Renal cortex interstitium (tissue), 11 donors: Measurements from ENCODE around the gene ATXN1. TPM values are rescaled to one million over a fixed set of nuclear protein-coding genes. Genes with fewer than 3 reads are reported as not detected.

Experiments
- DNase-seq, 11 donors: peaks; one replicate each; pipeline ENCODE4 v3.0.0-alpha.2; 2013; ENCODE audit warnings: low read depth in 9 of 11, low spot score in 4 of 11; ENCODE audit errors: extremely low read depth in 1 of 11
- polyA plus RNA-seq, 3 donors: library from polyadenylated mRNA; unstranded; fragments of 120-200 nt; gene quantifications; one replicate each; pipeline ENCODE4 v1.2.1, GENCODE V29; 2013; ENCODE audit not compliant: insufficient read length in 3 of 3

Gene ATXN1
- polyA plus RNA-seq, 3 donors, result 19.3 to 21.9 (median 19.4) TPM

- DNase-seq, result no peak
Measured at GRCh38 chr6:16754274-16754673, 7.0 kb downstream of the ATXN1 start.

DNA sequence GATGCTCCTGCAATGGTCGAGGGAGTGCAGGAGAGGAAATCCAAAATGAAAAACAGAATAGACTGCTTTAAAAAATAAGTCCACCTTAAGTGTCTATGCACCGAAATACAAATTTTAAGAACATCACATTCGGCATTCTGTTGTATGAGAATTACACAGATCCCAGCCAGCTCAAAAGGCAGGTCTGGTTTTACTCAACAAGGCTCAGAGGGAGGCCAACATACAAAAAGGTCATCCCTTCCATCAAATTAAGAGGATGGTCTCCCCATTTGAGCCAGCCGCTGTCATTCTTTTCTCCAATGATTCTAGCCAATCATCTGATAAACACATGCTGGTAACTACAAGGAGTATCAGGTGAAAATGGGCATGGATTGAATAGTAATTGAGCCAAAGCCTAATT, 7.9 kb downstream of the ATXN1 start:
- DNase-seq, result no peak

GRCh38 chr6:16752206-16752866, 8.9 kb downstream of the ATXN1 start:
- DNase-seq, result no peak

GRCh38 chr6:16751251-16751946, 9.9 kb downstream of the ATXN1 start:
- DNase-seq, result no peak

DNA sequence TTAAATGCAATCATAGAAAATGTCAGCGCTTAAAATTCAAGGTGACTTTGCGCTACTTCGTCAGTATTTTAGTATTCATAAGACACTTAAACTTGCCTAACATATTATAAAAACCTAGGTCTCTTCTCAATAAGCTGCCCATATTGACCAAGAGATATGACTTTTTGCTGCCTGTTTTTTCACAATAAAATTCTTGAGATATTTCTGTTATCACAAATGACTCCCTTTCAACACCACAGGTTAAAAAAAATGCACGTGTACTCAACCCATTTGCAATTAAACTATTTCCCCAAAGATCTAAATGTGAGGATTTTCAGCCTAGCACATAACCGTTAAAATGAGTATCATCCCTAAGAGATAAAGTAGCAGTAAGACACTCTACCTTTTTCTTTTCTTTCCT, 10.7 kb downstream of the ATXN1 start:
- no peak for DNase-seq

- no peak for DNase-seq
Measured at GRCh38 chr6:16749516-16750485, 11.5 kb downstream of the ATXN1 start.

DNA sequence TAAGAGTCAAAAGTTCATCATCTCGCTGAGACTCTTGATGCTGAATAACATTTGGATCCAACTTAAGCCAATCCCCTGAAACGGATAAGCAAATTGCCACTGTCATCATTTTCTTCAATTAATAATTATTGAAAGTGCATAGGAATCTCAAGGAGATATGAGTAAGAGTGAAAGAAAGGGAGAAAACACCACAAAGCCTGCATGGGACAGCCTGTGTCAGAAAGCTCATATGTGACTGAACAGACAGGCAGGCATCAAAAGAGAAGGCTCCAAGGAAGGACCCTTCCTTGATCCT, 13.3 kb downstream of the ATXN1 start:
- DNase-seq, result no peak

DNA sequence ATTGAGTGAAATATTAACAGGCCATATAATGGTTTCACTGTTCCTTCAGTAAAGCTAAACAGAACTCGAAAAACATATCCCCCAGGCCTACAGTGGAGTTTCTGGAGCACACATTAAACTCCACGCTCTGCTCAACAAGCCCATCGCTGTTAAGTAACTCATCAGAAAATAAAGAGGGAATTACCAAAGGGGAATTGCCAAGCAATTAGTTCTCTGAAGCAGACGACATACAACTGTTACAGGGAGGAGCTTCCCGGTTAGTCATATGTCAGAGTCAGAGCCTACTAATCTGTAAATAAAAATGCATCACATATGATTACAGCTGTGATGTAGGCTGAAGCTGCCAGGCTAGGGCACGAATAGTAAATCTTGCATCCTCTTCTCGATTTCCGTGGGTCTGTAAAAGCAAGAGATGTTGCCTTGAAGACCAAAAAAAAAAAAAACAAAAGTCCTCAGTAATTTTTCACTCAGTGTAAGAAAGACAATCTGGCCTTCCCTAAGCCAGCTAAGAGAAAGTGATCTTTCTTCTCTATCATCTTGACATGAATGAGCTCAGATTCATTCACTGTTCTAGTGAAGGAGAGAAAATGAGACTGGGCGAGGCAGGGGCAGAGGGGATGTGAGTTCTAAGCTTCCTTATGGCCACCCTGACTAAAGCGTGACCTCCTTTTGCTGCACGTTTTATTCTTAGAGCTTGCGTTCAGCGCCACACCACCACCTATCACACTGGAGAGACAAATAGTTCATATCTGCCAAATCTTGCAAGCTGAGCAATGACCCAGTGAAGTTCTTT, 13.8 kb downstream of the ATXN1 start:
- DNase-seq, result no peak

GRCh38 chr6:16746812-16747211, 14.4 kb downstream of the ATXN1 start:
- DNase-seq, result no peak

DNA sequence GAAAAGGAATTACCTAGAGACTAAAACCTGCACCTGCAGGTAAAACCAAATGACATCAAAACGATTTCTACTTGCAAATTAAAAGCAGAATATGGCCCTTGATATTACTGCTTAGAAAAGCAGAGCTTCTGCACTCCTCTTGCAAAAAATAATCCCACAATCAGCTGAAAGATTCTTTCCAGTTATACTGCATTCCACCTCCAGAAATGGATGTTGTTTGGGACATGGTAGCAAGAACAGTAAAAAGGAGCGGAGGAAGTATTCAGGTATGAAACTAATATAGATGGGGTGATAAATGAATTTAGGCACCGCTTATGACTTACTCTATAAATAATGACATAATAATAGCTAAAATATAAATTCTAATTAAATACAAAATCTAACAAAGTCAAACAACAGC, 14.9 kb downstream of the ATXN1 start:
- no peak for DNase-seq

DNA sequence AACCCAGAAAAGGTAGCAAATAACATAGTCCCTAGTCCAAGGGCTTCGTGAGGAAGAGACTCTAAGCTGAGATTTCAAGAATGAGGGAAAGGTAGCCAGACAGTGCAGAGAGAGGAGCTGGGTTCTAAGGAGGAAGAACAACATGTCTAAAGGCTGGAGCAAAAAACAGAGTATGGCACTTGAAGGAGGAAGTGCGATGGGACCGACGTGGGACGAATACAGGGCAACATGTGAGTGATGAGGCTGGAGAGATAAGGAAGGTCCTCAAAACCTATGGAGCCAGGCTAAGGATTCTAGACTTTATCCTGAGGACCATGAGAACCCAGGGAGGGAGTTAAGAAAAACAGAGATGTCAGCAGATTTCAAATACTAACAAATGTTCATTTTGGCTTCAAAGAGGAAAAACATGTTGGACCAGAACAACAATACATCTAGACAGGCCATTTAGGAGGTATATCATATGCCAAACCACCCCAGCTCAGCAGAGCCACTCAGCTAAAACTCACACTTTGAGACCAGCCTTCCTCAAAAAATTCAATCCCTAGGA, 17.5 kb downstream of the ATXN1 start:
- no peak for DNase-seq

GRCh38 chr6:16742116-16742515, 19.1 kb downstream of the ATXN1 start:
- no peak for DNase-seq

- DNase-seq, result no peak
Measured at GRCh38 chr6:16741112-16742016, 19.9 kb downstream of the ATXN1 start.

- DNase-seq, result no peak
Measured at GRCh38 chr6:16740097-16740496, 21.2 kb downstream of the ATXN1 start.

DNA sequence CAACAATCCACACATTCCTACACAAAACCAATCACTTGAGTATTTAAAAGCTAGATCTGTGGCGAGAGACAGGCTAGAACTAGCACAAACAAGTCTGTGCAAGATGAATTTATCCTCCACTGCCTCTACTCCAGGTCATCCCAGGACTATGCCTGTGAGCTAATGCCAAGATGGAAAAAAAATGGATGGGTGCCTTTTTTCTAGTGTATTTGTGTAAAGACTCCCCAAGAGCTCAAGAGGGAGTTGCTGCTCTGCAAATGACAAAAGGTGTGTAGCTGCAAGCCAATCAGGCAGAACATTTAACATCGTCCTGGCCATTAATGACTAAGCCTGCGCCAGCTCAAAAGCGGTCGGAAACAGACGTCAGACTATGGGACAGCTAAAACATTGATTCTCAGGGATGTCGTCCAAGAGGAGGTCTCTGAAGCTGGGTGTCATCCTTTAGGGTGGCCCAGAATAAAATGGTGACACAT, 21.9 kb downstream of the ATXN1 start:
- peak in 1 of 11 donors; percentile 48 for DNase-seq

DNA sequence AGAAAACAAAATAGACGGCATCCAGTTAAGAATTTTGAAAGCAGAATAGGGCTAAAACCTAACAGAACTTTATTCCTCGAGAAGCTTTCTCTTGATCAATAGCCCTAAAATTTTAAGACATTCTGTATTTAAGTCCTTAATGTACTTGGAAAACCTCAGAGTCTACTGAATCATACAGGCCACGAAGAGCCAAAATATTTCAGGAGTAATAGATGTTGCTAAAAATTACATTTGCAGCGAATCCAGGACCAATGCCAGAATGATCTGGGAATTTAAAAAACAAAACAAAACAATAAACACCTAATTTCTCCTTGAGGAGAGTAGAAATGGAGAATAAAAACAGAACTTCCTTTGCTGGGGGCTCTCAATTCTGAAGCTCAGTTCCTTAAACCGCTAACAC, 23.3 kb downstream of the ATXN1 start:
- no peak for DNase-seq

GRCh38 chr6:16736856-16737775, 24.1 kb downstream of the ATXN1 start:
- no peak for DNase-seq
